Endothelial cell (in vitro differentiated cells): ENCODE results near the gene NSFL1C. TPM values are rescaled to one million over a fixed set of nuclear protein-coding genes. Genes with fewer than 3 reads are reported as not detected.

Source experiments
- DNase-seq: peaks from one replicate; pipeline ENCODE4 v3.0.0; 2021; ENCODE audit warnings: low spot score
- H3K27ac Mint-ChIP-seq: one replicate; pipeline ENCODE4 v1.8.0; 2021; ENCODE audit warnings: mixed read lengths, inconsistent platforms; ENCODE audit not compliant: unreplicated experiment
- H3K27me3 Mint-ChIP-seq: one replicate; pipeline ENCODE4 v1.8.0; 2021; ENCODE audit warnings: mild to moderate bottlenecking, moderate library complexity, mixed read lengths, inconsistent platforms; ENCODE audit not compliant: unreplicated experiment
- H3K36me3 Mint-ChIP-seq: one replicate; pipeline ENCODE4 v1.8.0; 2021; ENCODE audit warnings: mild to moderate bottlenecking, low read depth, mixed read lengths, inconsistent platforms; ENCODE audit not compliant: unreplicated experiment
- H3K4me1 Mint-ChIP-seq: one replicate; pipeline ENCODE4 v1.8.0; 2021; ENCODE audit warnings: mild to moderate bottlenecking, mixed read lengths, inconsistent platforms; ENCODE audit not compliant: unreplicated experiment
- H3K4me3 Mint-ChIP-seq: one replicate; pipeline ENCODE4 v1.8.0; 2021; ENCODE audit warnings: mild to moderate bottlenecking, mixed read lengths, inconsistent platforms; ENCODE audit not compliant: unreplicated experiment
- H3K9me3 Mint-ChIP-seq: one replicate; pipeline ENCODE4 v1.8.0; 2021; ENCODE audit warnings: mixed read lengths, inconsistent platforms; ENCODE audit not compliant: unreplicated experiment
- CTCF ChIP-seq: fragments of 200-600 bp; sonication (generic); IDR thresholded peaks from one replicate; pipeline ENCODE4 v1.5.0; 2021; ENCODE audit warnings: antibody characterized with exemption; ENCODE audit not compliant: unreplicated experiment
- total RNA-seq: library from RNA; stranded (reverse); fragmentation: NEBNext Ultra II Directional; extraction: Animal tissue kit (Norgen Biotek cat#: 25700); gene quantifications from one replicate; pipeline ENCODE4 v1.2.1, GENCODE V29; 2021; ENCODE audit not compliant: unreplicated experiment

Gene NSFL1C
- total RNA-seq, 1 donor from 2014 or later = 104 TPM

- TF ChIP-seq CTCF = no peak
- Mint-ChIP-seq H3K4me3 (peak within 1 kb of the TSS; percentile 97), H3K36me3 (peaks cover 41% of the 10 kb centered on the region), H3K27me3 (peaks cover 17% of the 10 kb centered on the region), H3K4me1 (peaks cover 82% of the 10 kb centered on the region), H3K27ac (peak within 1 kb of the TSS; percentile 99), H3K9me3 (no peaks in the 10 kb centered on the region)
- peak; percentile 90 for DNase-seq
Measured at GRCh38 chr20:1392693-1393506, 73.7 kb downstream of the NSFL1C start, which contains the start of gene FKBP1A. TSS of gene FKBP1A (minus strand) at chr20:1393054. CDS start at chr20:1392998, 56 bp downstream.

GRCh38 chr20:1392443-1392692, 74.3 kb downstream of the NSFL1C start:
- Mint-ChIP-seq H3K9me3 (no peaks in the 10 kb centered on the region), H3K36me3 (peaks cover 42% of the 10 kb centered on the region), H3K4me3 (peak overlapping the region; percentile 97), H3K27ac (peak overlapping the region; percentile 95), H3K4me1 (peaks cover 83% of the 10 kb centered on the region), H3K27me3 (peaks cover 17% of the 10 kb centered on the region)
- TF ChIP-seq CTCF = no peak
- no peak for DNase-seq

Other genes starting within 250 kb of the NSFL1C start
- gene RAD21L1, start 240.8 kb downstream of the NSFL1C start, total RNA-seq = 1.1 TPM
- gene SNPH, start 200.6 kb downstream of the NSFL1C start, total RNA-seq = 8.4 TPM
- 10.1 TPM for gene SDCBP2, start 137.7 kb downstream of the NSFL1C start, total RNA-seq
- 952 TPM for gene FKBP1A, start 73.8 kb downstream of the NSFL1C start, total RNA-seq
- 41.5 TPM for gene SIRPB2, start 24.6 kb upstream of the NSFL1C start, total RNA-seq
- gene SIRPD, start 90.9 kb upstream of the NSFL1C start, total RNA-seq = not detected
- gene SIRPB1, start 153.2 kb upstream of the NSFL1C start, total RNA-seq = not detected
- not detected for gene SIRPG, start 190.9 kb upstream of the NSFL1C start, total RNA-seq